ENCODE results near the gene PATJ.

- TF ChIP-seq SIN3A (IDR thresholded peaks at IDR 0.05; ENCODE audit: borderline replicate concordance, insufficient read depth, low read length) (no peak), REST (IDR thresholded peaks at IDR 0.05; ENCODE audit: insufficient read depth in 1 of 2, low read depth in 2 of 2, low read length in 2 of 2) (no peak), POLR2AphosphoS5 (IDR thresholded peaks at IDR 0.05; ENCODE audit: low read depth, low read length) (no peak)
These were observed 1.3 kb upstream of the PATJ start for GRCh38 chr1:61740751-61741700.
